NCI-H748 (cell line): Measurements from ENCODE around the gene ZNF423.
"Not testable (repeated sequence)": the region's sequence is repeated elsewhere in the genome, so short reads cannot be mapped to it uniquely, and the experiment has no call there.

Experiments
- DNase-seq: peaks from one replicate; lab custom pipeline; 2025; ENCODE audit not compliant: unreplicated experiment; lab: John Stamatoyannopoulos, UW

ZNF423 gene

GRCh38 chr16:49855822-49856671, at the start of gene ZNF423:
ZNF423 (minus strand) TSS chr16:49856112; CDS start chr16:49855774, 338 bp downstream.
- peak; percentile 19 for DNase-seq

GRCh38 chr16:49904348-49905062, 48.6 kb upstream of the ZNF423 start:
- no peak for DNase-seq

- no peak for DNase-seq
These were observed 47.0 kb upstream of the ZNF423 start for GRCh38 chr16:49902908-49903307.

- no peak for DNase-seq
These were observed 45.8 kb upstream of the ZNF423 start for GRCh38 chr16:49901711-49902110.

GRCh38 chr16:49900875-49901274, 45.0 kb upstream of the ZNF423 start:
- no peak for DNase-seq

GRCh38 chr16:49899991-49900695, 44.2 kb upstream of the ZNF423 start:
- DNase-seq: no peak

GRCh38 chr16:49896447-49896964, 40.6 kb upstream of the ZNF423 start:
- no peak for DNase-seq

GRCh38 chr16:49890876-49891275, 35.0 kb upstream of the ZNF423 start:
- DNase-seq: peak; percentile 2

- no peak for DNase-seq
These were observed 33.9 kb upstream of the ZNF423 start for GRCh38 chr16:49889725-49890397.

- no peak for DNase-seq
These were observed 30.7 kb upstream of the ZNF423 start for GRCh38 chr16:49886554-49887094.

GRCh38 chr16:49884033-49885015, 28.4 kb upstream of the ZNF423 start:
- no peak for DNase-seq

GRCh38 chr16:49883076-49884014, 27.4 kb upstream of the ZNF423 start:
- DNase-seq: no peak

- DNase-seq: no peak
These were observed 26.0 kb upstream of the ZNF423 start for GRCh38 chr16:49881890-49882289.

- not testable (repeated sequence) for DNase-seq
These were observed 22.6 kb upstream of the ZNF423 start for GRCh38 chr16:49878540-49878939.

GRCh38 chr16:49876716-49877129, 20.8 kb upstream of the ZNF423 start:
- DNase-seq: peak; percentile 22

GRCh38 chr16:49875806-49876715, 20.1 kb upstream of the ZNF423 start:
- no peak for DNase-seq

GRCh38 chr16:49874613-49875237, 18.8 kb upstream of the ZNF423 start:
- DNase-seq: no peak
